ENCODE results near the gene TBC1D22A.

TBC1D22A gene

GRCh38 chr22:47146391-47146790, 383.9 kb downstream of the TBC1D22A start:
- Mint-ChIP-seq H3K4me3 (no peak overlapping the region), H3K36me3 (peaks cover 17 to 41% of the 10 kb centered on the region in 2 donors), H3K4me1 (peaks cover 15 to 33% of the 10 kb centered on the region in 2 donors), H3K27me3 (no peaks in the 10 kb centered on the region), H3K9me3 (no peaks in the 10 kb centered on the region), H3K27ac (no peak overlapping the region)
- ATAC-seq (replicated peaks) (no peak), DNase-seq (no peak)

DNA sequence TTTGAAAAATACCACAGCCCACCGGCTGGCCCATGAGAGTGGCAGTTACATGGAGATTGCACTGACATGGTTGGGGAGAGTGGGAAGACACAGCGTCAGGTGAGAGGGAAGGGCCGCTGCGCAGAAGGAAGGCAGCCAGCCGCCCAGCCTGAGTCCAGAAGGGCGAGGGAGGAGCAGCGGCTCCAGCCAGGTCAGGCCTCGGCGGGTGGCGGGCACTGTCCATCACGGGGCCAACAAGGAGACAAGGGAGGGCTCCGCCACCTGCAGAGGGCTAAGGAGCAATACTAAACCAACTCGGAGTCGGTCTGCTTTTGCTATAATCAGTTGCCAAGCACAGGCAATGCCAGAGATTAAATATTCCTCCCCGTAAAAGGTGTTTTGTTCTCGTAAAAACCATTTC, 384.5 kb downstream of the TBC1D22A start:
- DNase-seq, result no peak
- Mint-ChIP-seq H3K27me3 (no peaks in the 10 kb centered on the region), H3K27ac (no peak overlapping the region), H3K4me3 (no peak overlapping the region), H3K4me1 (peaks cover 14 to 38% of the 10 kb centered on the region in 2 donors), H3K9me3 (no peaks in the 10 kb centered on the region), H3K36me3 (peaks cover 20 to 44% of the 10 kb centered on the region in 2 donors)
- no peak for ATAC-seq (replicated peaks)

GRCh38 chr22:47147572-47147971, 385.1 kb downstream of the TBC1D22A start:
- DNase-seq (no peak), ATAC-seq (replicated peaks) (no peak)
- H3K27ac Mint-ChIP-seq, result no peak overlapping the region
- peaks cover 14 to 41% of the 10 kb centered on the region in 2 donors for H3K4me1 Mint-ChIP-seq
- peaks cover 0 to 1% of the 10 kb centered on the region in 2 donors for H3K9me3 Mint-ChIP-seq
- H3K36me3 Mint-ChIP-seq, result peaks cover 26 to 50% of the 10 kb centered on the region in 2 donors
- H3K27me3 Mint-ChIP-seq, result no peaks in the 10 kb centered on the region
- H3K4me3 Mint-ChIP-seq, result no peak overlapping the region

DNA sequence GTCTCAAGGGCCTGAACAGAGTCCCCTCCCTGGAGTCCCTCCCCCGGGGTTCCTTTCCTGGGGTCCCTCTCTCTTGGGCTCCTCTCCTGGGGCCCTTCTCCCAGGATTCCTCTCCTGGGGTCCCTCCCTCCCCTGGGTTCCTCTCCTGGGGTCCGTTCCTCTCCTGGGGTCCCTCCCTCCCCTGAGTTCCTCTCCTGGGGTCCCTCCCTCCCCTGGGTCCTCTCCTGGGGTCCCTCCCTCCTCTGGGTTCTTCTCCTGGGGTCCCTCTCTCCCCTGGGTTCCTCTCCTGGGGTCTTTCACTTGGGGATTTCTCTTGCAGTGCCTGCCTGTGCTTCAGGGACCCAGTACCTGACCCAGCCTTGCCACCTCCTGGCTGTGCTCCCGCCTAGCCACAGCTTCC, 386.1 kb downstream of the TBC1D22A start:
- Mint-ChIP-seq H3K27ac (peak overlapping the region; percentile 31), H3K4me3 (no peak overlapping the region), H3K36me3 (peaks cover 27 to 51% of the 10 kb centered on the region in 2 donors)

DNA sequence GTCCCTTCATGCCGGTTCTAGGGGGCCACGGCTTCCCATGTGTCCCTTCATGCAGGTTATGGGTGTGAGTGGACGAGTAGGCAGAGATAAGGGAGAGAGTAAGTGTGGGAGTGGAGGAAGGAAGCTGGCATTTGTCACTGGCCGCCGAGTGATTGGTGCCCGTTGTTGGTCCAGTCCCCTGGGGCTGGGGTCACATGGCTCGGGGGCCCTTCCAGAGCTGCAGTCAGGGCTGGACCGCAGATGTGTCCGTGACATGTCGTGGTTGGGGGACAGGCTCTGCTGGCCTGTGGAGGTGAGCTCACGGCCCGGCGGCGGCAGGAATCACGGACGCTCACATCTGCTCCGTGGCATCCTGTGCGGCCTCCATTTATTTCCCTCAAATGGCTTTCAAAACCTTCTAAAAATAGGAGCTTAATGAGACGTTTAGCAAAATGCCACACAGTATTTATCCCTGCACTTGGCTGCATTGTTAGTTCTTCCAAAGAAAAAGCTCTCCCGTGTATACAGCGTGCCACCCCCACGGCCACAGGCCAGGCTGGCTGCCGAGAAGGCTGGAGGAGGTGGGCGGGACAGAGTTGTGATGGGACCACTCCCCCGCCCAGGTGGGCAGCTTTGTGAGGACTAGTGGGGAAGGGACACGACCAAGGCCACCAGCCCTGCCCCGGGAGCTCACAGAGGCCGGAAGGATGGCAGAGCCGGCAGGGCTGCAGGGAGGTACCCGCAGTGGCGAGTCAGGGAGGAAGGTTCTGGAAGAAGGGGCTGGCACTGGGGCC, 386.7 kb downstream of the TBC1D22A start:
- Mint-ChIP-seq H3K36me3 (peaks cover 29 to 52% of the 10 kb centered on the region in 2 donors), H3K4me3 (no peak overlapping the region), H3K27ac (peak overlapping the region; percentile 31), H3K9me3 (peaks cover 0 to 3% of the 10 kb centered on the region in 2 donors), H3K4me1 (peaks cover 14 to 46% of the 10 kb centered on the region in 2 donors), H3K27me3 (no peaks in the 10 kb centered on the region)
- DNase-seq (no peak), ATAC-seq (replicated peaks) (peak; percentile 54 to 57)

More for the DNA sequence above, 386.1 kb downstream of the TBC1D22A start:
- no peak for ATAC-seq (replicated peaks)
- no peak for DNase-seq
- Mint-ChIP-seq H3K9me3 (peaks cover 0 to 3% of the 10 kb centered on the region in 2 donors), H3K27me3 (no peaks in the 10 kb centered on the region), H3K4me1 (peaks cover 14 to 46% of the 10 kb centered on the region in 2 donors)

GRCh38 chr22:47149976-47150375, 387.5 kb downstream of the TBC1D22A start:
- H3K9me3 Mint-ChIP-seq, result peaks cover 0 to 3% of the 10 kb centered on the region in 2 donors
- H3K4me3 Mint-ChIP-seq, result no peak overlapping the region
- H3K36me3 Mint-ChIP-seq, result peaks cover 27 to 53% of the 10 kb centered on the region in 2 donors
- H3K27me3 Mint-ChIP-seq, result no peaks in the 10 kb centered on the region
- no peak for DNase-seq
- peaks cover 14 to 46% of the 10 kb centered on the region in 2 donors for H3K4me1 Mint-ChIP-seq
- ATAC-seq (replicated peaks), result no peak
- H3K27ac Mint-ChIP-seq, result no peak overlapping the region

DNA sequence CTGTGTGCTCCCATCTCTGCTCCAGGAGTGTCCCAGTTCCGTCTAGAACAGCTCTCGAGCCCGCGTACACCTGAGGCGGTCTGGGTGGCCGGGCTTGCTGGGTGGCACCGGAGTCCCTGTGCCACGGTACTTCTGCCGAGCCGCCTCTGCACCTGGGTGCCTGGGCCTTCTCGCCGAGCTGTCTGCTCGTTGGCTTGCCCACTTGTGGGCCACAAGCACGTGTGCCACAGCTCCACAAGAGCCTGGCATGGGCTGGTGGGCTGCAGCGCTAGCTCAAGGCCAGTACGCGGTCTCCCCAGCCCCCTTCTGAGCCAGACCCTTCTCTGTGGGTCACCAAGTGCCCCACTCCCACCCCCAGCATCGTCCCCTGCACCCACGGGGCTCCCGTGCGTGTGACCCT, 388.0 kb downstream of the TBC1D22A start:
- Mint-ChIP-seq H3K27me3 (no peaks in the 10 kb centered on the region), H3K9me3 (peaks cover 0 to 3% of the 10 kb centered on the region in 2 donors), H3K4me1 (peaks cover 14 to 46% of the 10 kb centered on the region in 2 donors), H3K4me3 (no peak overlapping the region), H3K36me3 (peaks cover 26 to 50% of the 10 kb centered on the region in 2 donors), H3K27ac (no peak overlapping the region)
- ATAC-seq (replicated peaks) (no peak), DNase-seq (no peak)

DNA sequence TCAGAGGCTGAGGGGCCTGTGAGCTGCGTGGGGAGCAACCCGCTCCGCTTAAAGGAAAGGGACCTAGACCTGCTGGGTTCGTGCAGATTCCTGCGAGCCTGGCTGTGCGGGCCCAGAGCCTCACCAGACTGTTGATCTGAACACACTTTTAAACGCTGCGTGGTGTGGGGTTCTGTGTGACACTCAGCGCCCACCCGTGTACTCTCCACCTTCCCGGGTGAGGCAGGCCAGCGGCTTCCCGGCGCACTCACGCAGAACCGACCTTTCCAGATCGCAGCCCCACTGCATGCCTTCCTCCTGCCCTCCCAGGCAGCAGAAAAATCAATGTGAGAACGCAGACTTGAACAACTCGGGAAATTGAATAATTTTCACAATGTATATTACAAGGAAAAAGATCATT, 388.6 kb downstream of the TBC1D22A start:
- no peak for ATAC-seq (replicated peaks)
- peak overlapping the region; percentile 69 for H3K27ac Mint-ChIP-seq
- H3K27me3 Mint-ChIP-seq, result no peaks in the 10 kb centered on the region
- peaks cover 0 to 3% of the 10 kb centered on the region in 2 donors for H3K9me3 Mint-ChIP-seq
- H3K36me3 Mint-ChIP-seq, result peaks cover 27 to 50% of the 10 kb centered on the region in 2 donors
- H3K4me1 Mint-ChIP-seq, result peaks cover 13 to 46% of the 10 kb centered on the region in 2 donors
- H3K4me3 Mint-ChIP-seq, result no peak overlapping the region
- DNase-seq, result no peak

GRCh38 chr22:47151490-47151889, 389.0 kb downstream of the TBC1D22A start:
- DNase-seq (no peak), ATAC-seq (replicated peaks) (peak; percentile 53 to 55)
- Mint-ChIP-seq H3K9me3 (peaks cover 0 to 3% of the 10 kb centered on the region in 2 donors), H3K4me1 (peaks cover 13 to 46% of the 10 kb centered on the region in 2 donors), H3K36me3 (peaks cover 29 to 50% of the 10 kb centered on the region in 2 donors), H3K27me3 (no peaks in the 10 kb centered on the region), H3K27ac (no peak overlapping the region), H3K4me3 (no peak overlapping the region)

GRCh38 chr22:47152236-47152635, 389.8 kb downstream of the TBC1D22A start:
- Mint-ChIP-seq H3K4me1 (peaks cover 13 to 40% of the 10 kb centered on the region in 2 donors), H3K4me3 (no peak overlapping the region), H3K36me3 (peaks cover 29 to 52% of the 10 kb centered on the region in 2 donors), H3K9me3 (peaks cover 0 to 3% of the 10 kb centered on the region in 2 donors), H3K27ac (no peak overlapping the region), H3K27me3 (no peaks in the 10 kb centered on the region)
- ATAC-seq (replicated peaks) (no peak), DNase-seq (no peak)

DNA sequence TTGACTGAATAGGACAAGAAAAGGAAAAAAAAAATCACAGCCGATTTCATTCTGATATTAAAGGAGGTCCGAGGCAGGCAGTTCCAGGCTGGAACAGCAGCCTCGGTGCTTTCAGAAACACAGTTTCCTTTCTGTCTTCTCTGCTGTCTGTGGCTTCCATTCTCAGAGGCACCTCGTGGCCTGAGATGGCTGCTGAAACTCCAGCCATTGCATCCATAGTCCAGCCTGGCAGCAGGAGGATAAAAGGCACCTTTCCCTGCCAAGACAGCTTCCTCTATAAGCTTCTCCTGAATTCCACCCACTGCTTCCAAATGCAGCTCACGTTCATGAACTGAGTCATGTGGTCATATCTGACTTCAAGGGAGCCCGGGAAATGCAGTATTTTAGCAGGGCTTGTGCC, 390.5 kb downstream of the TBC1D22A start:
- Mint-ChIP-seq H3K27ac (no peak overlapping the region), H3K27me3 (no peaks in the 10 kb centered on the region), H3K4me1 (peaks cover 13 to 35% of the 10 kb centered on the region in 2 donors), H3K4me3 (no peak overlapping the region), H3K36me3 (peaks cover 29 to 55% of the 10 kb centered on the region in 2 donors), H3K9me3 (peaks cover 0 to 3% of the 10 kb centered on the region in 2 donors)
- DNase-seq (no peak), ATAC-seq (replicated peaks) (no peak)

GRCh38 chr22:47153854-47154525, 391.5 kb downstream of the TBC1D22A start:
- H3K4me3 Mint-ChIP-seq, result no peak overlapping the region
- no peaks in the 10 kb centered on the region for H3K27me3 Mint-ChIP-seq
- H3K27ac Mint-ChIP-seq, result no peak overlapping the region
- DNase-seq (no peak), ATAC-seq (replicated peaks) (no peak)
- peaks cover 30 to 55% of the 10 kb centered on the region in 2 donors for H3K36me3 Mint-ChIP-seq
- peaks cover 9 to 28% of the 10 kb centered on the region in 2 donors for H3K4me1 Mint-ChIP-seq
- peaks cover 0 to 3% of the 10 kb centered on the region in 2 donors for H3K9me3 Mint-ChIP-seq

- Mint-ChIP-seq H3K27ac (no peak overlapping the region), H3K4me1 (peaks cover 6 to 25% of the 10 kb centered on the region in 2 donors), H3K36me3 (peaks cover 30 to 51% of the 10 kb centered on the region in 2 donors), H3K4me3 (no peak overlapping the region), H3K27me3 (no peaks in the 10 kb centered on the region), H3K9me3 (peaks cover 0 to 3% of the 10 kb centered on the region in 2 donors)
- ATAC-seq (replicated peaks) (no peak), DNase-seq (no peak)
Measured at GRCh38 chr22:47154621-47155081, 392.2 kb downstream of the TBC1D22A start.

DNA sequence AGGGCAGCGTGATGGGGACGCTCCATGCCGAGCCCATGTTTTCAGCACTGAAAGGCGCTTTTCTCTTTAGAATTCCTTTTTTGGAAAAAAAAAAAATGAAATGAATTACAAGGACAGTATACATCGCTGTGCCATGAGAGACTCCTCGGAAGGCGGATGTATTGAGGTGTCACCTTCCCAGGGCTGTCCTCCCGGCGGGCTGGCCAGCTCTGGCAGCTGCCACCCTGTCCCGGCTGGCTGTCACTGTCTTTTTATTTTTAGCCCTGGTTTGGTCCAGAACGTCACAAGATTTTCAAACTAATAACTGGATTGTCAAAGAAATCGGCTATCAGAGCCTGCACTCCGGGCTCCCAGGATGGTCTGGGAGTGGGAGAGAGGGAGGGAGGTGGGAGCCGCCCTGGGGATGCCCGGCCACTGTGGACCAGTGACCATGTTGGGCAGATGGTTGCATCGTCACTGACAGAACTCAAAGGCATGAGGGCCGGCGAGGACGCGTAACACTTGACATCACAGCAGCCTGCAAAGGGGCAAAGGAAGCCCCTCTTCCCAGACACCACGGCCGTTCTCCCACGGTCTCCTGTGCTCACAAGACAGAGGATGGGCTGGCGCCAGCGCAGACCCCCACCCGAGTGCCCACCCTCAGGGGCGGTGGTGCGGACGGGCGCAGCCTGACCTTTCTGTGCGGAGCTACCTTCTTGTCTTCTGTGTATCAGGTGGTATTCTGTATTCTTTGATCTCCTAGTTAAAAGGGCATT, 392.9 kb downstream of the TBC1D22A start:
- DNase-seq (no peak), ATAC-seq (replicated peaks) (no peak)
- Mint-ChIP-seq H3K27me3 (no peaks in the 10 kb centered on the region), H3K9me3 (peaks cover 0 to 3% of the 10 kb centered on the region in 2 donors), H3K4me1 (peaks cover 6 to 24% of the 10 kb centered on the region in 2 donors), H3K4me3 (no peak overlapping the region), H3K27ac (no peak overlapping the region), H3K36me3 (peaks cover 30 to 47% of the 10 kb centered on the region in 2 donors)
